NCI-H226 (cell line): Measurements from ENCODE around the gene PLLP.

Experiments
- DNase-seq: peaks from one replicate; pipeline ENCODE4 v3.0.0-alpha.2; 2015

Gene PLLP

GRCh38 chr16:57209780-57210179 is 74.7 kb downstream of the PLLP start:
- DNase-seq = no peak

- no peak for DNase-seq
Measured at GRCh38 chr16:57208926-57209325, 75.5 kb downstream of the PLLP start.
